Midbrain (tissue), 1 donor: ENCODE measurements around the gene DNM1.
A peak's percentile ranks its signal among the peaks of the same experiment; 100 is the strongest.
"Not testable (repeated sequence)": the region's sequence is repeated elsewhere in the genome, so short reads cannot be mapped to it uniquely, and the experiment has no call there.

Source experiments
- DNase-seq: peaks from one replicate; lab custom pipeline; 2025; lab: John Stamatoyannopoulos, UW

The DNM1 gene

DNA sequence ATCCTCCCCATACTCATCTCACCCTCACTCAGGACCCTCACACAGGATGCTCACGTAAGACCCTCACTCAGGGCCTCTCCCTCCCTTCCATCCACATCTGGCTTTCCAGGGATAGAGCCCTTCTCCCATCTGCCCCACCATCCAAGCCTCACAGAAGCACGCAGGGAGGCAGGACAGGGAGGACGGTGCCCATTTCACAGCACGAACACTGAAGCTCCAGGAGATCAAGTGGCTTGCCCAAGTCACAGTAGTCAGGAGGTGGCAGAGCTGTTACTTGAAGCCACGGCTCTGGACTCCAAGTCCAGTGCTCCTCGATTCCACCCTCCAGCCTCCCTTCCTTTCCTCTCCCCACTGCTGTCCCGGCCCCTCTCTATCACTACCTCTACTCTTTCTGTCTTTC is 21.7 kb downstream of the DNM1 start:
- DNase-seq, result no peak

DNA sequence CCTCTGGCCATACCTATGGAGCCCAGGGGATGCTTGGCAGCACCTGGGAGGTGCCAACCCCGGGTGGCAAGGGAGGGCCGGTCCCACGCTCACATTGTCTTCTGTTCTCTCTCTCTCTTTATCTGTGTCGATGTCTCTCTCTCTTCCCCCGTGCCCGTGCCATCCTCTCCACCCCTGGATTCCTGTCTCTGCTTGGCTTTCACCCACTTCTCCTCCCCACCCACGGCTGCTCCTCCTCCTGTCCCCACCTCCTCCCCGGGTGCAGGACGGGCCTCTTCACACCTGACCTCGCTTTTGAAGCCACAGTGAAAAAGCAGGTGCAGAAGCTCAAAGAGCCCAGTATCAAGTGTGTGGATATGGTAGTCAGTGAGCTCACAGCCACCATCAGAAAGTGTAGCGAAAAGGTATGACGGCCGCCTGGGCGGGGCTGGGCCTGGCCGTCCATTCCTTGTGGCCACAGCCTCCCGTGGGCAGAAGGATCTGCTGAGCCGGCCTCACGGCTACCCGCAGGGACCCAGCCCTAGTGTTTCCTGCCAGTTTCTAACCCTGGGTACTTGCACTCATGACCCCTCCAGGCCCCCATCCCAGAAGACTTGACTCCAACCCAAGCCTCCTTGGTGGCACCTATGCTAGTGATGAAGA is 22.7 kb downstream of the DNM1 start:
- DNase-seq, result no peak

DNA sequence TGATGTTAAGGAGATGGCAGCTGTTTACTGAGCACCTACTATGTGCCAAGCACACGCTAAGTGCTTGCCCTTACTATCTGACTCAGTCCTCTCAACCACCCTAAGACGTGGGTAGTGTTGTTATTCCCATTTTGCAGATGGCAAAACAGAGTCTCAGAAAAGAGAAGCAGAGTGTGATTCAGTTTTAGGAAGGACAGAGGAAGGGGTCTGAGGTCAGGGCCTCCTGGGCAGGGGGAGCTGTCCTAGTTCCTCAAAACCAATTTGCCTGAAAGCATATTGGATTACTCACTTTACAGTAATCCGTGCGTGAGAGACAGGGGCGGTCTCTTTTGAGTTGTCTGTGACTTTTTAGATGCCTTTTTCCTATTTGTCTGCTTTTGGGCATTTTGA is 23.2 kb downstream of the DNM1 start:
- DNase-seq, result no peak

DNA sequence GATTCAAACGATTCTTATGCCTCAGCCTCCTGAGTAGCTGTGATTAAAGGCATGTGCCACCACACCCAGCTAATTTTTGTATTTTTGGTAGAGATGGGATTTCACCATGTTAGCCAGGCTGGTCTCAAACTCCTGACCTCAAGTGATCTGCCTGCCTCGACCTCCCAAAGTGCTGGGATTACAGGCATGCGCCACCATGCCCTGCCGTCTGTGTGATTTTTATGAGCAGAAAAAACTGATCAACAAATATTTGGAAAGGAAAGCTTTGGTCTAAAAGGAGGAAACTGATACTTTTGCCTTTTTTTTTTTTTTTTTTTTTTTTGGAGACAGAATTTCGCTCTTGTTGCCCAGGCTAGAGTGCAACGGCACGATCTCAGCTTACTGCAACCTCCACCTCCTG is 27.7 kb downstream of the DNM1 start:
- not testable (repeated sequence) for DNase-seq

DNA sequence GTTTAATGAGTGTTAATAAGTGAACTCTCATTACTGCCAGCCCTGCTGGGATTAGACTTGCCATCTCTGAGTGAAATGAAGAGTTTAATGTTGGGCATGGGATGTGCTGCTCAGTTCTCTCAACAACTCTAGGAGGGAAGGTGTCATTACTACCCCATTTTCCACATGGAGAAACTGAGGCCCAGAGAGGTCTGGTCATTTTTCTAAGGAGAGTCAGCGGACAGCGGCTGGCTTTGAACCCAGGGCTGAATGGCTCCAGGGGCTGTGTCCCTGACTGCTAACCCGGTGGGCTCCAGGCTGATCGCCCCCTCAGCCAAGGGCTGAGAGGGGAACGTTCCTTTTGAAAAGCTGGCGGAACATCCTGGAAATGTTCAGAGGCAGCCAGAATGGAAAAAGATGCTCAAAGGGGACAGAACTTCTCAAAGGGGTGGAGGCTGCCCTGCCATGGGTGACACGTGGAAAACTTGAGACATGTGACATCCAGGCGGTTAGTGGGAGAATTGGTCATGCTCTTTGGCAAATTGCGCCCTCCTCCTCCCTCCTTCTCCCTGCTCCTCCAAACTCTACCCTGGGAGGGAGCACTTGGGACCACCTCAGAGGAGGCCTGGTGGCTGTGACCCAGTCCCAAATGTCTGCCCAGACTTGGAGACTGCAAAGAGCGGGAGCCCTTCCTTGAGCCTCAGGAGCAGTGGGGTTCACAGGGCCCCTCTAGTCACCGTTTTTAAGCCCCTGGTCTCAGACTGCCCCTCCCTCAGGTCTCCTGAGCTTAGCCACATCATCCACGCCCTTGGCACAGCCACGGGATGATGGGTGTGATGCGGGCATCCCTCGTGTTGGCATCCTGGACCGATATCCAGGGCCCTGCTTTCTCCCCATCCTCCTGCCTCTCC is 28.7 kb downstream of the DNM1 start:
- no peak for DNase-seq

DNA sequence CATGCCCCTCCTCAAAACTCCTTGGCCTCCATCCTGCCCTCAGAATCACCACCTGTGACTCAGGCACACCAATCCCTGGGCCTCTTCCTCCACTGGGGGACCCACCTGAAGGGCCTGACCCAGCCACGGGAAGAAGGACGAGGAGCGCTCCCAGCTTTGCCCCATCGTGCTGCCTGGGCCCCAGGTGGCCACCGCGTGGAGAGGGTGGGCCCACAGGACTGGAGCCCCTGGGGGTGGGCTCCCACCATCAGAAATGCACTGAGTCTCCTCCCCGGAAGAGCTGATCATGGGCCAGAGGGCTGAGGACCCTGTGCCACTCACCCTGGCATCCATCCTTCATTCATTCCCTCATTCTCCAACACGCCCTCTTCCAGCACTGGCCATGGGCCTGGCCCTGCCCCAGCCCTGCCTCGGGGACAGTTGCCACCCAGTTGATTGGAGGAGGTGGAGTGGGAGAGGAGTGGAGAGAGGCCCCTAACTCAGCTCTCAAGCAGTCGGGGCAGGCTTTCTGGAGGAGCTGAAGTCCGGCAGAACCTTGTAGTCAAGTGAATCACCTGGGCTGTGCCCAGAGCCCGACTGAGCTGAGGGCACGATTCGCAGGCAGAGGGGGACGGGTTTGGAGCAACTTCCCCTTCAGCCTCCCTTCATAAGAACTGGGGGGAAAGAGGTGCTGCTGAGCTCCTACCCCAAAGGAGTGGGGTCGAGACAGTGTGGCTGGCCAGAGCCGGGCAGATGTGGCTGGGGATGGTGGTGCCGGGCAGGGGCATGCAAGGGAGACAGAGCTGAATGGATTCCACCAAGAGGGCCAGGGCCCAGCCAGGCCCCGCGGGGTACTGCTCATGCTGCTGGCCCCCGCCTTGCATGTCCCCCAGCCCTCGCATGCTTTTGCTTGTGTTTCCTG is 29.6 kb downstream of the DNM1 start:
- DNase-seq, result no peak

DNA sequence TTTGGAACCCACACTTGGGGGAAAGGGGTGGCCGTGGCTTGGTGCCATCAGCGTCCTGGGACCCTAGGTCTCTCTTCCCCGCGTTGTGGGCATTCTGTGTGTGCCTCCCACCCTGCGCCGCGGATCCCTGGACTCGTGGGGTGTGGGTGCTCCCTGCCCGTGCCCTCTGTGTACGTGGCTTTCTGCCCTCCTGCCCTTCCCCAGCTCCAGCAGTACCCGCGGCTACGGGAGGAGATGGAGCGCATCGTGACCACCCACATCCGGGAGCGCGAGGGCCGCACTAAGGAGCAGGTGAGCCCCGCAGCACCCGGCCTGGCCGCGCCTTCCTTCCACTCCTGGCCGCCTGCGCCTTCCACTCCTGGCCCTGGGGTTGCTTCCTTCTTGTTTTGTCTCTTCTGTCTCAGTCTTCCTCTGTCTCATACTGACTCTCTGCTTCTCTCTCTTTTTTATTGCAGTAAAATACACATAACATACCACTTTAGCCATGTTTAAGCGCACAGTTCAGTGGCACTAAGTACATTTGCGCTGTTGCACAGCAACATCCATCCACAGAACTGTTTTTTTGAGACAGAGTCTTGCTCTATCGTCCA is 30.7 kb downstream of the DNM1 start:
- no peak for DNase-seq

DNA sequence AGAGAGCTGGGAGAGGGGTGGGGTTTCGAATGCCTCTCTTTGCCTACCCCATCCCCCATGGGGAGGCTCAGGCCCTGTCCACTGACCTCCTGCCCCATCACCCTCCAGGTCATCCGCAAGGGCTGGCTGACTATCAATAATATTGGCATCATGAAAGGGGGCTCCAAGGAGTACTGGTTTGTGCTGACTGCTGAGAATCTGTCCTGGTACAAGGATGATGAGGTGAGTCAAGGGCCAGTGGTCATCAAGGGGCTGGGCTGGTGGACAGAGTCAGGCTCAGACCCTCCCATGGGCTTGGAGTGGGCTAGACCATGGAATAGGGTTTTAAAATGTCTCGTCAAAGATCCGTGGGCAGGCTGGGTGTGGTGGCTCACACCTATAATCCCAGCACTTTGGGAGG is 38.9 kb downstream of the DNM1 start:
- DNase-seq, result no peak

DNA sequence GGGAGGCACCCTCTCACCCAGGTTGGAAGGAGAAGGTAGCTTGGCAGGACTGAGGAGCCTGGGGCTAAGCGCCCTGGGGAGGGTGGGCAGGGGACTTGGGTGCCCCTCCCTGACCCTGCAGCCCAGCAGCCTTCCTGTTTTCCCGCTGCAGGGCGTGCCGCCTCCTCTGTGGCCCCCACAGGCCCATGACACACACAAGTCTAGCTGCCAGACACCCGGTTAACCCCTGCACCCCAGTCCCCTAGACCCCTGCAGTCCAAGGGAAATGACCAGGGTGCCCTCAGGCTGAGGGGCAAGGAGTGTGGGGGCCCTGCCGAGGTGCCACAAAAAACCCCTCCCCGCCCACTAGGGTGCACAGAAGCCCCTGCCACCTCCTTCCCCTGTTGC is 39.6 kb downstream of the DNM1 start:
- DNase-seq, result no peak

DNA sequence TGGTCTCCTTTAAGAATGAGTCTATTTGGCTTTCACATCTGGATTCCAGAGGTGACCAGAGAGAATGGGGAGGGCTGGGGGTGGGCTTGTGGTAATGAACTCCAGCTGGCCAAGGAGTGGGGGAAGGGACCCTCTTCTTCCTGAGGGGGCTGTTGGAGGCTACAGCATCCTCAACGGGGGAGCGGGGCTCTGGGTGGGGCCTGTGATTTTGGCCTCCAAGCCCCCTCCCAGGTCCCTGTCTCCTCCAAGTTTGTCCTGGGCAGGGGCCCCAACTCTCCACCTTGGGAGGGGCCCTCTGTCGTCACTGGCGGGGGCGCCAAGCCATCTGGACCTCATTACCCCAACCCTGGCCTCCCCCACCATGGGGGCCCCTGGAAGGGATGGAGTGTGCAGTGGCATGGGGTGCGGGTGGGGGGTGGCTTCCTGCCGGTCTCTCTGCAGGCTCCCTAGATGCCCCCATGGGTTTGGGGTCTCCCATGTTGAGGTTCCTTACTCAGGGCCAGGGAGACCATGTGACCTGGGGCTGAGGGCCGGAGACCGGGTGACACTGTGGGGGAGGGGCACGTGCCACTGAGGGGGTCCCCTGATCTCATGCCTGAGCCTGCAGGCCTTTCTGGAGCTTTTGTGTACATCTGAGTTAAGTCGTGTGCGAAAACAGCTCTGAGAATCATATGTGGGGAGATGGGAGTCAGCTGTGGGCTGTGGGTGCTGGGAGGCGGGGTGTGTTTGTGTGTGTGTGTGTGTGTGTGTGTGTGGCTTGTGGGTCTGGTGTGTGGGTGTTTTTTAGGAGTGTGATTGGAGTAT is 40.2 kb downstream of the DNM1 start:
- DNase-seq, result no peak

DNA sequence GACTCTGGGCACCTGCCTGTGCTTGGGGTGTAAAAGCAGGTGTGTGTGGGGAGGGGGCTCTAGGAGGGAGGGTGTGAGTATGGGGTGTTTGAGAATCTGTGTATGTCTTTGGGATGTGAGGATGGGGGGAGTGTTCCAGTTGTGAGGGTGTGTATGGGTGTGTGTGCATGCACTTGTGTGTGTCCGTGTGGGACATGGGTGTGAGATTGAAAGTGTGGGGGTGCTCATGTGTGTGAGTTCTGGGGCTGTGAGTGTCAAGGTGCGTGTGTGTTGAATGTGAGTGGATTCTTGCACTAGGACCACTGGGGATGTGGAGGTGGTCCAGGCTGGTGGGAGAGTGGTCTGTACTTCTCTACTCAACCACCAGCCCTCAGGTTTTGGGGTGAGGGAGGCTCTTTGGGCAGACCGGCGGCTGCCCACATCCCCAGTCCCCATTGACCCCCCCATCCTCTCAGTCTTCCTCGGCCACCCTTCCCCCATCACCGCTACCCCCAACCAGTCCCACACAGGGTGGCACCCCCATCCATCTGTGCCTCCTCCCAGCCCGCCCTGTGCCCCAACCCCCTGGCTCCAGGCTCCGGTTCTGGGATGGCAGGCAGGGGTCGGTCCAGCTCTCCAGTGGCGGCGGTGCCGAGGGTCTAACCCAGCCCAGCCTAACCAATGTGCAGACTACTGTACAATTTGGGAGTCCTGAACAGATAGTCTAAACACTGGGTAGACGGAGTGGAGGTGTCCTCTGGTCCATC is 41.1 kb downstream of the DNM1 start:
- DNase-seq, result no peak

DNA sequence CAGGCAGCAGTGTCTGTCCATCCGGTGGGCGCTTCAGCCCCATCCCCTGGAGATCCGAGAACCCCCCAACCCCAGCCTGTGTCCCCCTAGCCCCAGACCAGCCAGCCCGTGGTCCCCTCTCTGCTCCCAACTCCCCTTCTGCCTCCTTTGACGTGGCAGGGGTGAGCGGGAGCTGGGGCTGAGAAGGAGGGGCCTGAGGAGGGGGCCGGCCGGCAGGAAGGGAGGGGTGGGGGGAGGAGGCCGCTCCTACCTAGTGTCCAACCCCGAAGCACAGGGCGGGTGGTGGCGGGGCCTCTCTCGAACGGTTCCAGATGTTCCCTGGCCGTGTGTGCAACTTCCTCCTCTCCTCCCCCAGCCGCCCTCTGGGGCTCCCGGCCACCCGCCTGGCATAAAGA is 41.7 kb downstream of the DNM1 start:
- peak; percentile 12 for DNase-seq

DNA sequence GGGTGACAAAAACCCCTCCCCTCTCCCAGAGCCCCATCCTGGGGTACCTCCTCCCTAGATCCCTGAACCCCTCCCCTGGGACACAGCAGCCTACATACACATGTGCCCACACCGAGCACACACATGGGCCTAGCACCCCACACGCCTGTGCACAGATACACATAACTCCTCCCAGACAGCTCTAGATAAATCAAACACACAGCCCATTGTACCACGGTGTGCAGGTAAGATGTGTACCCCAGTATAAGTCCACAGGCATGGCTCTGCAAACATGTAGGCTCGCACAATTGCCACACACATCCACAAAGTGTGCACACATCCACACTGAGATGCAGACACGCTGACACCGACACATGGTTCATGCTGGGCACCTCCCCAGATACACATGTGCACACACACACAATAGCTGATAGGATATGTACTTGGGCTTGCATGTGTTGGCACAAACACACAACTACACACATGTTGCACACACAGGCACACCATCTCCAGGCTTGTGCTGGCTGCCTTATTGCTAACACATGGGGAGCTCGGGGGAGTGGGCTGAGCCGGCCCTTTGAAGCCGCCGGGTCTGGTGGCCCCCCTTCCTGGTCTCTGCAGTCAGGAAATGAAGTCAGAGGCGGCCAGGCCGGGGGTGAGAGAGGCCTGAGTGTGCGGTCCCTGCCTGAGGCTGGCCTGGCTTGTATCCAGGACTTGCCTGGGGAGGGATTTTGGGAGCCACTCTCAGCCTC is 42.4 kb downstream of the DNM1 start:
- DNase-seq, result no peak

DNA sequence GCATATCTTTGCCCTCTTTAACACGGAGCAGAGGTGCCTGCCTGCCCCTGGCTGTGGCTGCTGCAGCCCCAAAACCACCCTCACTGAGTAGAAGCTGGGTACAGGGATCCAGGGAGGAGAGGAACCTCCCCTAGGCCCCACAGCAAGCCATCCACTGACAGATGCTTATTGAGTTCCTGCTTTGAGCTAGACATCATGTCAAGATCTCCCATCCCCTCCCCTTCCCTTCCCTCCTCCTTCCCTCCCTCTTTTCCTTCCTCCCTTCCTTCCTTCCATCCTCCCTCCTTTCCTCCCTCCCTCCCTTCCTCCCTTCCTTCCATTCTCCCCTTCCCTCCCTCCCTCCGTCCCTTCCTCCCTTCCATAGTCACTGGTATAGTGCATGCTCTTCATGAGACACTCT is 43.3 kb downstream of the DNM1 start:
- no peak for DNase-seq

DNA sequence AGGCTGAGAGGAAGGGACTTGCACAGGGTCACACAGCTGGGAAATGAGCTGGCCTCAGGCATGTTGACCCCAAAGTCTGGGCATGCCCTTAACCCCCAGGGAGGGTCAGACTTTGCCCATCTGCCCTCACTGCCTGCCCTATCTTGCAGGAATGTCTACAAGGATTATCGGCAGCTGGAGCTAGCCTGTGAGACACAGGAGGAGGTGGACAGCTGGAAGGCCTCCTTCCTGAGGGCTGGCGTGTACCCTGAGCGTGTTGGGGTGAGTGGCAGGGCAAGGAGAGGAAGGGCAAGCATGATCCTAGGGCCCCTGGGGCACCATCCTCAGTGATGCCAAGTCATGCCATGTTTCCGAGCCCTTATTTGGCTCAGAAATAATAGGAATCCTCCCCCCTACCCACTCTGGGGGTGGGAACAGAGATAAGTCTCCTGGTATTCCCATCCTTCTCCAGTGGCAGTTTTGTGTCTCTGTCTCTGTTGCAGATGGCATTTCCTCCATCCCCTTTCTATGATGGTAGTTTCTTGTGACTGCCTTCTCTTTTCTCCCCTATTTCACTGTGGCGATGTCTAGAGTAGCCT is 44.1 kb downstream of the DNM1 start:
- DNase-seq, result no peak

DNA sequence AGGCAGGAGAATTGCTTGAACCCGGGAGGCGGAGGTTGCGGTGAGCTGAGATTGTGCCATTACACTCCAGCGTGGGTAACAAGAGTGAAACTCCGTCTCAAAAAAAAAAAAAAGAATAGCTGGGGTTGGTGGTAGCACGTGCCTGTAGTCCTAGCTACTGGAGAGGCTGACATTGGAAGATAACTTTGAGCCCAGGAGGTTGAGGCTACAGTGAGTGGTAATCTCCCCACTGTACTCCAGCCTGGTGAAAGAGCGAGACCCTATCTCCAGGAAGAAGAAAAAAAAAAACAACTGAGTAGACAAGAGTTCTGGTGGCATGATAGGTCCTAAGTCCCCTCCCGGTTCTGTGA is 46.4 kb downstream of the DNM1 start:
- DNase-seq, result no peak

DNA sequence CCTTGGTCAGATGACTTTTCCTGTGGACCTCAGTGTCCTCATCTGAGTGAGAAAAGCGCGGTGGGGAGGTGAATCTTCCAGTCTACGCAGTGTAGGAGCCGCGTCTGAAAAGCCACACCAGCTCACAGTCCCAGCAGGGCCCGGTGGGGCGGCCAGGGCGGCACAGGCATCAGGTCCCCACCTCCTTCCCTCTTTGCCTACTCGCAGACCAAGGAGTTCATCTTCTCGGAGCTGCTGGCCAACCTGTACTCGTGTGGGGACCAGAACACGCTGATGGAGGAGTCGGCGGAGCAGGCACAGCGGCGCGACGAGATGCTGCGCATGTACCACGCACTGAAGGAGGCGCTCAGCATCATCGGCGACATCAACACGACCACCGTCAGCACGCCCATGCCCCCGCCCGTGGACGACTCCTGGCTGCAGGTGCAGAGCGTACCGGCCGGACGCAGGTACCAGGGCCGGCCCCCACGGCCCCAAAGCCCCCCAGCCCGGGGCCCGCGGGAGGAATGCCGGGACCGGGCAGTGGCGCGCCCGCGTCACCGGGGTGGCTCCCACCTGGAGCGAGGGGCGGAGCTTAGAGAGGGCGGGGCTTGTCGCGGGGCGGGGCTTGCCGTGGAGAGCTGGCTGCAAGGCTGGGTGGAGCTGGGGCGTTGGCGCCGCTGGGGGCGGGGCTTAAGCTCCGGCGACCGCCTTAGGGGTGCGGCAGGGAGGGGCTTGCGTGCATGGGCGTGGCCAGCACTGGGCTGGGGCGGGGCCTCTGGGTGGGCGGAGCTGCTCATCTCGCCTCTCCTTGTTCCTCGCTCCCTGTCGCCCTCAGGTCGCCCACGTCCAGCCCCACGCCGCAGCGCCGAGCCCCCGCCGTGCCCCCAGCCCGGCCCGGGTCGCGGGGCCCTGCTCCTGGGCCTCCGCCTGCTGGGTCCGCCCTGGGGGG is 47.0 kb downstream of the DNM1 start:
- DNase-seq, result no peak
